ENCODE data around the gene CYP26C1.

- TF ChIP-seq POLR2AphosphoS5 (IDR thresholded peaks at IDR 0.05; ENCODE audit: low read depth) (no peak), CTCF (IDR thresholded peaks at IDR 0.05; ENCODE audit: insufficient read depth, low read length) (no peak), REST (IDR thresholded peaks at IDR 0.05; ENCODE audit: insufficient replicate concordance, low read depth) (no peak), GABPA (IDR thresholded peaks at IDR 0.05; ENCODE audit: low read depth) (no peak)
Observed at GRCh38 chr10:93026072-93026471, 34.5 kb upstream of the CYP26C1 start.
